Measurements from ENCODE around the gene NADSYN1. TPM values are rescaled to one million over a fixed set of nuclear protein-coding genes. Genes with fewer than 3 reads are reported as not detected.

Gene NADSYN1
- total and polyA plus RNA-seq, 2 of the 13 experiments (the other 11 are each of a cell fraction or from before 2014, with no cell fraction given): 35.7 to 51.5 TPM

DNA sequence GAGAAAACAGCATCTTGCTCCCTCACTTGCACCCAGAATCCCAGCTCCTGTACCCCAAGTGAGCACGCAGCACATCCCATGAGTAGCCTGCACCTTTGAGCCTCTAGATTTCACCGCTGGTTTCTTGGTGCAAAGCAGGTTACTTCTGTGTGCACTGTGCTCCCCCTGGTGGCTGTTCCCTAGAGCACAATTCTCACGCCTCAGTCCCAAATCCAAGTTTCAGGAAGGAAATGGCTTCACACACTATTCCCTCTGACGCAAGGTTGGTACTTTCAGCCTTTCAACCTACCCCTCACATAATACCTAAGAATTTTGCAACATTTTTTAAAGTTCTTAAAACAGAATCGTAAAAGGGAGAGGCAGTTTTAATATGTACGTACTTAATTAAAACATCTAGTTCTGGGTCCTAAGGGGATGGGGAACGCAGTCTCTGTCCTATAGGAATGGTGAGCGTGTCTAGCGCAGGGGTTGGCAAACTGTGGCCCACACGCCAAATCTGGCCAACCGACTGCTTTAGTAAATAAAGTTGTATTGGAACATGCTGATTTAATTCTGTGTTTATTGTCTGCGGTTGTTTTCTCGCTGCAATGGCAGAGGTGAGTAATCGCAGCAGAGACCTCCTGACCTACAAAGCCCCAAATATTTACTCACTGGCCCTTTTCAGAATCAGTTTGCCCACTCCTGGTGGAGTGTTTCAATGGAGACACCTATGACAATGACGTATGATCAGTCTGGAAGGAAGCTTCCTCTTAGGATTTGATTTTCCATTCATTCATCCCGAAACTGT is 32.4 kb upstream of the NADSYN1 start:
- Histone ChIP-seq H3K79me2 (ENCODE audit: insufficient read depth, low read length) (no peaks in the 10 kb centered on the region), H3K4me1 (ENCODE audit: insufficient read depth, low read length) (peaks cover 9% of the 10 kb centered on the region; the same call in 1 of the 2 replicates), H3K9me3 (ENCODE audit: low read length) (no peaks in the 10 kb centered on the region), H3K36me3 (replicated peaks in 1 of 2; ENCODE audit: control insufficient read depth in 1 of 2, insufficient read depth in 2 of 2, low read length in 2 of 2) (no peaks in the 10 kb centered on the region), H3K9ac (ENCODE audit: insufficient read depth, low read depth, low read length) (no peak overlapping the region), H3K4me2 (ENCODE audit: low read depth, low read length) (no peak overlapping the region), H3K4me3 (replicated peaks in 1 of 3; ENCODE audit: insufficient read depth in 1 of 3, low read depth in 2 of 3, low read length in 3 of 3) (no peak overlapping the region), H3K27me3 (ENCODE audit: control insufficient read depth in 1 of 2, insufficient read depth in 2 of 2, low read length in 2 of 2) (peaks cover 3 to 28% of the 10 kb centered on the region in 2 experiments; a peak in 3 of 5 replicates), H2AFZ (ENCODE audit: low read length) (no peak overlapping the region), H3K27ac (ENCODE audit: extremely low read length, insufficient read depth, low read length) (no peak overlapping the region), H4K20me1 (ENCODE audit: insufficient read depth, low read length) (no peaks in the 10 kb centered on the region)
- CTCF ChIA-PET (ENCODE audit: low intra/inter-chr PET ratio, low total read pairs): interaction anchor here (1.8 kb wide), 1 partner anchor 300 kb away, joined by 10 read pairs; no protein-coding TSS in a partner anchor
- intact Hi-C loops (cut with micrococcal nuclease; ENCODE audit: unreplicated experiment): no loop called here
- in situ Hi-C loops (cut with HindIII; ENCODE audit: extremely low pct_ligation_motif_present, low pct_unique_long_range_greater_than_20kb): loop anchor here (25.0 kb wide), 1 partner anchor 958 kb away; no protein-coding TSS in a partner anchor
- FAIRE-seq: peak; percentile 76
- DNase-seq (ENCODE audit: low spot score): peak; percentile 48
- BruUV-seq (replicated peaks): no TSS peak
- POLR2A ChIA-PET: no interaction called here
- 44% methylated on average over 16 of the region's 16 CpGs for WGBS (ENCODE audit: low lambda C conversion rate)
- peak; percentile 81 for ATAC-seq
- TF ChIP-seq ZNF510 (CRISPR knock-in tag; IDR thresholded peaks at IDR 0.05; ENCODE audit: low read depth) (no peak), ZNF841 (CRISPR knock-in tag; IDR thresholded peaks at IDR 0.05; ENCODE audit: borderline replicate concordance) (no peak), SMC3 (IDR thresholded peaks at IDR 0.05; ENCODE audit: low read length) (peak; percentile 84), RAD21 (CRISPR knock-in tag; IDR thresholded peaks at IDR 0.05) (peak; percentile 70), XRCC5 (optimal IDR thresholded peaks at IDR 0.05; ENCODE audit: low read length) (peak; percentile 64), HOXA3 (CRISPR knock-in tag; IDR thresholded peaks at IDR 0.05) (peak; percentile 31; the same call in 1 of the 2 replicates), ZKSCAN1 (IDR thresholded peaks at IDR 0.05; ENCODE audit: low read length) (peak; percentile 51; the same call in 1 of the 2 replicates), CTCF (CRISPR knock-in tag; IDR thresholded peaks at IDR 0.05) (peak; percentile 88), MYC (CRISPR knock-in tag; IDR thresholded peaks at IDR 0.05; ENCODE audit: borderline replicate concordance) (no peak), FOXM1 (CRISPR knock-in tag; IDR thresholded peaks at IDR 0.05) (no peak), HNRNPL (IDR thresholded peaks at IDR 0.05; ENCODE audit: low read depth, low read length) (no peak), STAG1 (CRISPR knock-in tag; IDR thresholded peaks at IDR 0.05) (peak; percentile 93), CHCHD3 (CRISPR knock-in tag; IDR thresholded peaks at IDR 0.05) (no peak), RXRB (CRISPR knock-in tag; IDR thresholded peaks at IDR 0.05; ENCODE audit: borderline replicate concordance) (no peak), HCFC1 (IDR thresholded peaks at IDR 0.05; ENCODE audit: low read depth, low read length) (no peak), ZNF619 (CRISPR knock-in tag; IDR thresholded peaks at IDR 0.05) (0 out of 2 replicates have a peak, but pooled peaks have one; percentile 33), ZNF660 (CRISPR knock-in tag; IDR thresholded peaks at IDR 0.05; ENCODE audit: borderline replicate concordance, low read depth) (no peak)
- TF ChIP-seq, protein P1, sequence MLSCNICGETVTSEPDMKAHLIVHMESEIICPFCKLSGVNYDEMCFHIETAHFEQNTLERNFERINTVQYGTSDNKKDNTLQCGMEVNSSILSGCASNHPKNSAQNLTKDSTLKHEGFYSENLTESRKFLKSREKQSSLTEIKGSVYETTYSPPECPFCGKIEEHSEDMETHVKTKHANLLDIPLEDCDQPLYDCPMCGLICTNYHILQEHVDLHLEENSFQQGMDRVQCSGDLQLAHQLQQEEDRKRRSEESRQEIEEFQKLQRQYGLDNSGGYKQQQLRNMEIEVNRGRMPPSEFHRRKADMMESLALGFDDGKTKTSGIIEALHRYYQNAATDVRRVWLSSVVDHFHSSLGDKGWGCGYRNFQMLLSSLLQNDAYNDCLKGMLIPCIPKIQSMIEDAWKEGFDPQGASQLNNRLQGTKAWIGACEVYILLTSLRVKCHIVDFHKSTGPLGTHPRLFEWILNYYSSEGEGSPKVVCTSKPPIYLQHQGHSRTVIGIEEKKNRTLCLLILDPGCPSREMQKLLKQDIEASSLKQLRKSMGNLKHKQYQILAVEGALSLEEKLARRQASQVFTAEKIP (CRISPR knock-in tag; IDR thresholded peaks at IDR 0.05; ENCODE audit: borderline replicate concordance): no peak
